Measurements from ENCODE around the gene OVOL2. TPM values are rescaled to one million over a fixed set of nuclear protein-coding genes. Genes with fewer than 3 reads are reported as not detected.

Gene OVOL2
- total RNA-seq, 1 donor from 2014 or later = not detected

DNA sequence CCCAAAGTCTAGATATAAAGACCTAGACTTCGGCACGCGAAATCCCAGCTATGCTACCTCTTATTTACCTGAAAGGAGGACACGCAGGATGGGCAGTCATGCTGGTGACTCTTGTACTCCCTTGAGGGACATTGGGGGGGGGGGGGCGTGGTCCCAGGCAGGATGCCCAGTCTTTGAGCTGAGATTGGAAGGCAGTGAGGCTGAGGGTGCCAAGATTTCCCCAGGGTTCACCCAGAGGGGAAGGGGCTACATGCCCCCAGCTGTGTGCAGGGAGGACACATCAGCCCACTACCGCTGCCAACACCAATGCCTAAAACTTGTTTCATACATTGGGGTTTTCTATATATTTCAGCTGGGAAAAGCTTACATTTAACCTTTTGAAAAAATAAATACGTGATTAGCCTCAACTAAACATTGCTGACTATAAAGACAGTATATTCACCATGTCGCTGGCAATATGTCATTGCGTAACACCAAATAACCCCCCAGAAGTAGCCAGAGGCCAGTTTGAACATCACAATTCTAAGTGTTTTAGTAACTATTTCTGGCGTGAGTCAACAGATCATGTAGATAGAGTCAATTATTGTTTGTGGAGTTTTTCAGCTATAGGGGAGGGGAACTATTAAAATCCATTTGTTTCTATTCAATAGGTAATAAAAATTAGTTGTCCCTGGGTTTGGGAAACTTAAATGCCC is 67.3 kb downstream of the OVOL2 start:
- no peak for DNase-seq (ENCODE audit: low read depth)

DNA sequence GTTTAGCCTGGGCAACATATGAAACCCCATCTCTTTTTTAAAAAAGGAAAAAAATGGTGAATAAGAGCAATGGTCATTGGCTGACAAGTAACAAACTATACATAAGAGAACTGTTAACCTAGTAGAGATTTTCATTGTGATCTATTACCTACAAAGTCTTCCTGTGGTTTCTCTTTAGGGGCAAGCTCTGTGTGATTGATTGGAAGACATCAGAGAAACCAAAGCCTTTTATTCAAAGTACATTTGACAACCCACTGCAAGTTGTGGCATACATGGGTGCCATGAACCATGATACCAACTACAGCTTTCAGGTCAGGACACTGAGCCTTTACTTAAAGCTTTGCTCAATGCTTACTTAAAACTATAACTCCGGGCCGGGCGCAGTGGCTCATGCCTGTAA is 69.7 kb downstream of the OVOL2 start:
- DNase-seq (ENCODE audit: low read depth) = no peak

DNA sequence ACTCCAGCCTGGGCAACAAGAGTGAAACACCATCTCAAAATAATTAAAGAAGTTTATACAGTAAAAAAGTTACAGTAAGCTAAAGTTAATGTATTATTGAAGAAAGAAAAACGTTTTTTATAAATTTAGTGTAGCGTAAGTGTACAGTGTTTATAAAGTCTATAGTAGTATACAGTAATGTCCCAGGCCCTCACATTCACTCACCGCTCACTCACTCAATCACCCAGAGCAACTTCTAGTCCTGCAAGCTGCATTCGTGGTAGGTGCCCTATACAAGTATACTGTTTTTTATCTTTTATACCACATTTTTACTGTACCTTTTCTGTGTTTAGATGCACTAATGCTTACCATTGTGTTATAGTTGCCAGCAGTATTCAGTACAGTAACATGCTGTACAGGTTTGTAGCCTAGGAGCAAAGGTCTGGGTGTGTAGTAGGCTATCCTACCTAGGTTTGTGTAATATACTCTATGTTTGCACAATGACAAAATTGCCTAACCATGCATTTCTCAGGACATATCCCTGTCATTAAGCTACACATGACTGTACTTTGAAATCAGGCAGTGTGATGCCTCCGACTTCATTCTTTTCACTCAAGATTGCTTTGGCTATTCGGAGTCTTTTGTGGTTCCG is 72.2 kb downstream of the OVOL2 start:
- DNase-seq (ENCODE audit: low read depth) = no peak

DNA sequence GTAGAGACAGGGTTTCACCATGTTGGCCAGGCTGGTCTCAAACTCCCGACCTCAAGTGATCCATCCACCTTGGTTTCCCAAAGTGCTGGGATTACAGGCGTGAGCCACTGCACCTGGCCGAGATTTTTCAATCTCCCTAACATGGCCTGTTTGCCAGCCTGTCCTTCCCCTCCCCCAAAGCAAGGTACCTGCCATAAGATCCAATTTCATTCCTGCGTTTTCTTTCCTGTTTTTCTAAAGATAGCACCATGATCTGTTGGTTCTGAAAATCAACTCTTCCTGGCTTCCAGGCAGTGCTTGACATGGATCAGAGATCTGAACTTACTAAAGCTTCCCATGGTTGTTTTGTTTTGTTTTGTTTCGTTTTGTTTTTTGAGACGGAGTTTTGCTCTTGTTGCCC is 81.4 kb downstream of the OVOL2 start:
- no peak for DNase-seq (ENCODE audit: low read depth)

Other genes with a start within 250 kb of the OVOL2 start
- gene SNX5, start 89.1 kb downstream of the OVOL2 start, total RNA-seq = 45.9 and 57.1 TPM in 2 replicates
- 10.9 and 11.3 TPM in 2 replicates for gene MGME1, start 88.9 kb downstream of the OVOL2 start, total RNA-seq
- gene KAT14, start 79.9 kb upstream of the OVOL2 start, total RNA-seq = 25.4 and 26.4 TPM in 2 replicates
- 25.2 and 28.6 TPM in 2 replicates for gene PET117, start 79.9 kb upstream of the OVOL2 start, total RNA-seq
- 9.0 and 16.4 TPM in 2 replicates for gene ZNF133, start 230.6 kb upstream of the OVOL2 start, total RNA-seq